ENCODE results near the gene PGAM4.
"Not testable (repeated sequence)": the region's sequence is repeated elsewhere in the genome, so short reads cannot be mapped to it uniquely, and the experiment has no call there.

PGAM4 gene

DNA sequence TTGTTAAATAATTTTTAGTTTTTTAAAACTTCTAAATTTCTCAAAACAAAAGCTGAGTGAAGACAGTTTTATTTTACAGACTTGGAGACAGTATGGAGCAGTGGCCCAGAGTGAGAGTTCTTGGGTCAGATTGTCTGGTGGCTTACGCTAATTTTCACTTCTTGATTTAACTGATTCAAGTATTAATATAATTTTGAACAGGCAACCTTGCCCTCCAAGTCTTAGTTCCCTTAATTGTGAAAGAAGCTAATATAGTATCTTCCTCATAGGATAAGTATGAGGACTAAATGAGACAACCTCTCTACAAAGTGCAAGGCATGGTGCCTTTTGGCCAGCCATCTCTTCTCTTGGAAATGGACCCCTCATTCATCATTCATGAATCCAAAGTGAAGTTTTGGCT, 33.6 kb downstream of the PGAM4 start:
- TF ChIP-seq, protein P1, sequence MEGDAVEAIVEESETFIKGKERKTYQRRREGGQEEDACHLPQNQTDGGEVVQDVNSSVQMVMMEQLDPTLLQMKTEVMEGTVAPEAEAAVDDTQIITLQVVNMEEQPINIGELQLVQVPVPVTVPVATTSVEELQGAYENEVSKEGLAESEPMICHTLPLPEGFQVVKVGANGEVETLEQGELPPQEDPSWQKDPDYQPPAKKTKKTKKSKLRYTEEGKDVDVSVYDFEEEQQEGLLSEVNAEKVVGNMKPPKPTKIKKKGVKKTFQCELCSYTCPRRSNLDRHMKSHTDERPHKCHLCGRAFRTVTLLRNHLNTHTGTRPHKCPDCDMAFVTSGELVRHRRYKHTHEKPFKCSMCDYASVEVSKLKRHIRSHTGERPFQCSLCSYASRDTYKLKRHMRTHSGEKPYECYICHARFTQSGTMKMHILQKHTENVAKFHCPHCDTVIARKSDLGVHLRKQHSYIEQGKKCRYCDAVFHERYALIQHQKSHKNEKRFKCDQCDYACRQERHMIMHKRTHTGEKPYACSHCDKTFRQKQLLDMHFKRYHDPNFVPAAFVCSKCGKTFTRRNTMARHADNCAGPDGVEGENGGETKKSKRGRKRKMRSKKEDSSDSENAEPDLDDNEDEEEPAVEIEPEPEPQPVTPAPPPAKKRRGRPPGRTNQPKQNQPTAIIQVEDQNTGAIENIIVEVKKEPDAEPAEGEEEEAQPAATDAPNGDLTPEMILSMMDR (conservative IDR thresholded peaks at IDR 0.05; ENCODE audit: low read length) = no peak
- no peak overlapping the region for H3K4me3 ChIP-seq (ENCODE audit: low read length)
- no peak for DNase-seq (ENCODE audit: low read depth)

DNA sequence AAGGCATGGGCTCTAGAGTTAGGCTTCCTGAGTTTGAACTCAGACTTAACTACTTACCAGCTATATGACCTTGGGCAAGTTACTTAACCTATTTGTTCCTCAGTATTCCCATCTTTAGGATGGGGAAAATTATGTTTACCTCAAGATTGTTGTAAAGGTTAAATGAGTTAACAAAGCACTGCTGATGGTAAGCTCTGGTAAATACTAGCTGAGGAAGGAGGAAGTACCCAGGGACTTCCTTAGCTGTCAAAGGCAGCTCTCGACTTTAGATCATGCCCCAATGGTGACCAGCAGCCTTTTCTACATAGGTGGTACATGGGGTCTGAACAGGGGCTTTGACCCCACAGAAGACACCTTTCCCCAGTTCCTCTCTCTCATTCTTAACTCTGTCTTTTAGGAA, 38.9 kb downstream of the PGAM4 start:
- H3K4me3 ChIP-seq (ENCODE audit: low read length) = no peak overlapping the region
- TF ChIP-seq, protein P1 (conservative IDR thresholded peaks at IDR 0.05; ENCODE audit: low read length) = no peak
- no peak for DNase-seq (ENCODE audit: low read depth)

DNA sequence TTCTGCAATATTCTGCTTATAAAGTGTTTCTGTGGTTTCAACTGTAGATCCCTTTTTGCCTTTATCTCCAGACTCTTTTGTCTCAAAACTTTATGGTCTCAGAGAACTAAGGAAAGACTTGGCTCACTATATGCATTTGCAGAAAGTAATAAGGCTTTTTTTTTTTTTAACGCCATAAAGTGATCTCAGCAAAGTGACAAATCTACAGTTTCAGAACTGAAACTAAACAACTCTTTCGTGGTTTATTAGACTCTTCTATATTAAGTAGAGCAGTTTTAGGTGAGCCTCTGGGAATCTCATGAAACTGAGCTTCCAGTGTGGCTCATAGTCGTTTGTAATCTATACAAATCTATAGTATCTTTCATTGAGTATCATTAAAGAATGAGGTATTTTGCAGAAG, 43.7 kb downstream of the PGAM4 start:
- DNase-seq (ENCODE audit: low read depth) = no peak
- TF ChIP-seq, protein P1 (conservative IDR thresholded peaks at IDR 0.05; ENCODE audit: low read length) = no peak
- no peak overlapping the region for H3K4me3 ChIP-seq (ENCODE audit: low read length)

DNA sequence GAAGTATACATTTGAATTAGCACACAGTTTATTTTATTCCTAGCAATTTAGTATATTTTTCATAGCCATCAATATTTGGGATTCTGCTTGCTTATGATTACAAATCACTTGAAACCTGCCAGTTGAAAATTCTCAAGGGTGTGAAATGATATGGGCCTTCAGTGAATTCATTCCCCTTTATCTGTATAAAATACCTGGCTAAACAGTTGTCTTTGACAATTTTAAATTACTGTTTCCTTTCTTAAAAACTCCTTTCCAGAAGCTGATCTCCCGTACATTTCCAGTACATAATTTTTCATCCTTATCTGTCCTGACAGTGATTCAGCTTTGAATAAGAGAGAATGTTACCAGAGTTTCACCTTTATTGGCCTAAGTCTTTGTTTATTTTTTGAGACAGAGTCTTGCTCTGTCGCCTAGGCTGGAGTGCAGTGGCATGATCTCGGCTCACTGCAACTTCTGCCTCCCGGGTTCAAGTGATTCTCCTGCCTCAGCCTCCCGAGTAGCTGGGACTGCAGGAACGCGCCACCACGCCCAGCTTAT, 45.0 kb downstream of the PGAM4 start:
- no peak overlapping the region for H3K4me3 ChIP-seq (ENCODE audit: low read length)
- TF ChIP-seq, protein P1 (conservative IDR thresholded peaks at IDR 0.05; ENCODE audit: low read length) = no peak
- DNase-seq (ENCODE audit: low read depth) = no peak

DNA sequence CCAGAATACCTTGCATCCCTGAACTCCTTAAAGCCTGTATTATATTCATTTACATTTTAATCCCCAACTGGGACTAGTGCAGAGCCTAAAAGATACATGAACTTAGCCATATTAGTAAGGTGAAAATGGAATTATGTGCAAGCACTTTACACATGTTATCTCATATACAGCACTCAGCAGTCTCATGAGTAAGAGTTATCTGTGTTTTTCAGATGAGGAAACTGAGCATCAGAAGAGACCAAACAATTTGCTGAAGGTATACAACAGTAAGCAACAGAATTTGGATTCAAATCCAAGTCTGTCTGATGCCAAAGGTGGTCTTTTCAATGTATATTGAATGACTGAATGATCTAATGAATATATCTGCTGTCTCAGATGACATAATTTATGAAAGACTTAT, 46.7 kb downstream of the PGAM4 start:
- TF ChIP-seq, protein P1 (conservative IDR thresholded peaks at IDR 0.05; ENCODE audit: low read length) = no peak
- no peak for DNase-seq (ENCODE audit: low read depth)
- no peak overlapping the region for H3K4me3 ChIP-seq (ENCODE audit: low read length)

DNA sequence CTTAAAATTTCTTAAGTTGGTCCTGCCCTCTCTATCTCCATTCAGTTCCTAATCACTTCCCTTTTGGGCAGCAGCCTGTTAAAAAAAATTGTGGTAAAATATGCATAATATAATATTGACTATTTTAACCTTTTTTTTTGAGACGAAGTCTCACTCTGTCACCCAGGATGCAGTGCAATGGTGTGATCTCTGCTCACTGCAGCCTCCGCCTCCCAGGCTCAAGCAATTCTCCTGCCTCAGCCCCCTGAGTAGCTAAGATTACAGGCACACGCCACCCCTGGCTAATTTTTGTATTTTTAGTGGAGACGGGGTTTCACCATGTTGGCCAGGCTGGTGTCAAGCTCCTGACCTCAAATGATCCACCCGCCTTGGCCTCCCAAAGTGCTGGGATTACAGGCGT, 50.1 kb downstream of the PGAM4 start:
- H3K4me3 ChIP-seq (ENCODE audit: low read length); DNase-seq (ENCODE audit: low read depth): not testable (repeated sequence)

DNA sequence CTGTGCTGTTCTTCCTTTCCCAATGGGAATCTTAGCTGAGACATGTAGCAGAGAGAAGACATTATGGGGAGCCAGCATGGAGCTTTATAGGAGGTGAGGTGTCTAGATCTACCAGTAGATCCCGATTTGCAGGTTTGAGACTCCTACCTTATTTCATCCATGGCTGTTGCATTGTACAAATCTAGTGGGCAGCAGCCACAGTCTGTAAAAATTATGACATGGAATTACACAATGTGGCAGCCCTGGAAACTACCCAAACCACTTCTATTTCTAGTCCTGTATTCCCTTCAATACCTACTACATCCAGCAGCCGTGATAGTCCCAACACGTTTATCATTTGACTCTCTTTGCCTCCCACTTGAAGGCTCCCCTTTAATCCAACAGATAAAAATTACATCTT, 50.9 kb downstream of the PGAM4 start:
- peak; percentile 41 for DNase-seq (ENCODE audit: low read depth)
- TF ChIP-seq, protein P1 (conservative IDR thresholded peaks at IDR 0.05; ENCODE audit: low read length) = no peak
- no peak overlapping the region for H3K4me3 ChIP-seq (ENCODE audit: low read length)

Data from AG10803 (cell line).